Thoracic aorta (tissue), 2 donors: ENCODE results near the gene CRISPLD2. TPM values are rescaled to one million over a fixed set of nuclear protein-coding genes. Genes with fewer than 3 reads are reported as not detected.

ENCODE experiments used
- ATAC-seq: fragments of 150-250 bp; one replicate; pipeline ENCODE4 v1.8.0; 2017; ENCODE audit warnings: low read depth; ENCODE audit not compliant: insufficient number of reproducible peaks, low FRiP score
- DNase-seq: peaks from one replicate; pipeline ENCODE4 v3.0.0-alpha.2; 2020; ENCODE audit warnings: low spot score
- H3K27ac ChIP-seq, 2 donors: fragments of 200-600 bp; sonication (generic); 1 replicate in 1 of 2; 2 replicates in 1 of 2; pipeline ENCODE4 v1.5.1; 2016; ENCODE audit warnings: mild to moderate bottlenecking in 2 of 2, moderate library complexity in 2 of 2
- H3K27me3 ChIP-seq: fragments of 200-600 bp; sonication (generic); replicated peaks from 2 replicates; pipeline ENCODE4 v1.6.0; 2016; ENCODE audit warnings: mild to moderate bottlenecking; ENCODE audit not compliant: insufficient read depth
- H3K36me3 ChIP-seq: fragments of 200-600 bp; sonication (generic); one replicate; pipeline ENCODE4 v1.5.1; 2016
- H3K4me1 ChIP-seq, 2 donors: fragments of 200-600 bp; sonication (generic); 1 replicate in 1 of 2; 2 replicates in 1 of 2; pipeline versions ENCODE4 v1.5.1 to v1.6.0; 2016; ENCODE audit warnings: low read depth in 2 of 2, mild to moderate bottlenecking in 1 of 2; ENCODE audit not compliant: control insufficient read depth in 1 of 2
- H3K4me3 ChIP-seq: fragments of 200-600 bp; sonication (generic); 2 replicates; pipeline ENCODE4 v1.5.1; 2016; ENCODE audit warnings: mild to moderate bottlenecking
- H3K9me3 ChIP-seq: fragments of 200-600 bp; sonication (generic); 2 replicates; pipeline ENCODE4 v1.5.1; 2016
- total RNA-seq, 2 donors: library from RNA; depleted of rRNA; stranded (reverse); fragments of >200 nt; gene quantifications; one replicate each; pipeline versions ENCODE4 v1.1.0 to v1.2.3, GENCODE V29; 2016
- TF ChIP-seq, protein P1 (sequence below): fragments of 200-600 bp; sonication (generic); IDR thresholded peaks from one replicate; pipeline ENCODE4 v1.5.1; 2019; ENCODE audit warnings: antibody characterized with exemption

Gene CRISPLD2
- total RNA-seq, 2 donors from 2014 or later: 116 to 390 TPM

DNA sequence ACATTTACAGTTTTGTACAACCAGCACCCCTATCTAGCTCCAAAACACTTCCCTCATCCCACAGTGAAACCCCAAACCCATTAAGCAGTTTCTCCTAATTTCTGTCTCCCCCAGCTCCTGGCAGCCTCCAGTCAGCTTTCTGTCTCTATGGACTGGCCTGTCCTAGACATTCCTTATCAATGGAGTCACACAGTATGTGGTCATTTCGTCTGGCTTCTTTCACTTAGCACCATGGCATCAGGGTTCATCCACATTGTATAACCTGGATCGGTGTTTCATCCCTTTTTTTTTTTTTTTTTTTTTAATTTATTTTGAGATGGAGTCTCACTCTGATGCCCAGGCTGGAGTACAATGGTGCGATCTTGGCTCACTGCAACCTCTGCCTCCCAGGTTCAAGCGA, 123.0 kb downstream of the CRISPLD2 start:
- TF ChIP-seq, protein P1, sequence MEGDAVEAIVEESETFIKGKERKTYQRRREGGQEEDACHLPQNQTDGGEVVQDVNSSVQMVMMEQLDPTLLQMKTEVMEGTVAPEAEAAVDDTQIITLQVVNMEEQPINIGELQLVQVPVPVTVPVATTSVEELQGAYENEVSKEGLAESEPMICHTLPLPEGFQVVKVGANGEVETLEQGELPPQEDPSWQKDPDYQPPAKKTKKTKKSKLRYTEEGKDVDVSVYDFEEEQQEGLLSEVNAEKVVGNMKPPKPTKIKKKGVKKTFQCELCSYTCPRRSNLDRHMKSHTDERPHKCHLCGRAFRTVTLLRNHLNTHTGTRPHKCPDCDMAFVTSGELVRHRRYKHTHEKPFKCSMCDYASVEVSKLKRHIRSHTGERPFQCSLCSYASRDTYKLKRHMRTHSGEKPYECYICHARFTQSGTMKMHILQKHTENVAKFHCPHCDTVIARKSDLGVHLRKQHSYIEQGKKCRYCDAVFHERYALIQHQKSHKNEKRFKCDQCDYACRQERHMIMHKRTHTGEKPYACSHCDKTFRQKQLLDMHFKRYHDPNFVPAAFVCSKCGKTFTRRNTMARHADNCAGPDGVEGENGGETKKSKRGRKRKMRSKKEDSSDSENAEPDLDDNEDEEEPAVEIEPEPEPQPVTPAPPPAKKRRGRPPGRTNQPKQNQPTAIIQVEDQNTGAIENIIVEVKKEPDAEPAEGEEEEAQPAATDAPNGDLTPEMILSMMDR: no peak
- H3K9me3 ChIP-seq: no peaks in the 10 kb centered on the region
- H3K4me3 ChIP-seq: no peak overlapping the region
- no peaks in the 10 kb centered on the region for H3K27me3 ChIP-seq
- H3K36me3 ChIP-seq: no peaks in the 10 kb centered on the region
- DNase-seq: no peak
- H3K4me1 ChIP-seq: no peaks in the 10 kb centered on the region
- H3K27ac ChIP-seq: no peak overlapping the region
- no peak for ATAC-seq

- TF ChIP-seq, protein P1: no peak
- no peak for ATAC-seq
- no peaks in the 10 kb centered on the region for H3K36me3 ChIP-seq
These were observed 123.8 kb downstream of the CRISPLD2 start for GRCh38 chr16:84943620-84944019.

GRCh38 chr16:84947022-84947421, 127.2 kb downstream of the CRISPLD2 start:
- H3K27me3 ChIP-seq: no peaks in the 10 kb centered on the region
- TF ChIP-seq, protein P1: no peak
- H3K4me3 ChIP-seq: no peak overlapping the region
- no peak for ATAC-seq
- no peak overlapping the region for H3K27ac ChIP-seq
- H3K36me3 ChIP-seq: no peaks in the 10 kb centered on the region
- no peaks in the 10 kb centered on the region for H3K9me3 ChIP-seq
- DNase-seq: no peak
- H3K4me1 ChIP-seq: no peaks in the 10 kb centered on the region

More at GRCh38 chr16:84943620-84944019, 123.8 kb downstream of the CRISPLD2 start:
- DNase-seq: no peak
- Histone ChIP-seq H3K4me1 (no peaks in the 10 kb centered on the region), H3K4me3 (no peak overlapping the region), H3K27ac (no peak overlapping the region), H3K9me3 (no peaks in the 10 kb centered on the region), H3K27me3 (no peaks in the 10 kb centered on the region)

- DNase-seq (no peak), ATAC-seq (no peak)
- no peak overlapping the region for H3K4me3 ChIP-seq
- no peaks in the 10 kb centered on the region for H3K27me3 ChIP-seq
- H3K27ac ChIP-seq: no peak overlapping the region
- TF ChIP-seq, protein P1: no peak
- no peaks in the 10 kb centered on the region for H3K9me3 ChIP-seq
- no peaks in the 10 kb centered on the region for H3K36me3 ChIP-seq
- peaks cover 0 to 11% of the 10 kb centered on the region in 2 donors for H3K4me1 ChIP-seq
These were observed 128.4 kb downstream of the CRISPLD2 start for GRCh38 chr16:84947996-84948850.

DNA sequence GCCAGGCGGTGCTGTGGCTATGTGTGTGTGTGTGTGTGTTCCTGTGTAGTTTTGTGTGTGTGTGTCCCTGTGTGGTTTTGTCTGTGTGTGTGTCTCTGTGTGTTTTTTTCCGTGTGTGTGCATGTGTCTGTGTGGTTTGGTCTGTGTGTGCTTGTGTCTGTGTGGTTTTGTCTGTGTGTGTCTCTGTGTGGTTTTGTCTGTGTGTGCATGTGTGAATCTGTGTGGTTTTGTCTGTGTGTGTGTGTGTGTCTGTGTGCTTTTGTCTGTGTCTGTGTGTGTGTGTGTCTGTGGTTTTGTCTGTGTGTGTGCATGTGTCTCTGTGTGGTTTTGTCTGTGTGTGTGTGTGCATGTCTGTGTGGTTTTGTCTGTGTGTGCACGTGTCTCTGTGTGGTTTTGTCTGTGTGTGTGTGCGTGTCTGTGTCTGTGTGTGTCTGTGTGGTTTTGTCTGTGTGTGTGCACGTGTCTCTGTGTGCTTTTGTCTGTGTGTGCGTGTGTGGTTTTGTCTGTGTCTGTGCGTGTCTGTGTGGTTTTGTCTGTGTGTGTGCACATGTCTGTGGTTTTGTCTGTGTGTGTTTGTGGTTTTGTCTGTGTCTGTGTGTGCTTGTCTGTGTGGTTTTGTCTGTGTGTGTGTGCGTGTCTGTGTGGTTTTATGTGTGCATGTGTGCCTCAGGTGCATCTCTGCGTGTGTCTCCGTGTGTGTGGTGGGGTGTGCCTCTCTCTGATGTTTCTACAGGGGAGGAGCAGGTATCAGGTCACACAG, 129.2 kb downstream of the CRISPLD2 start:
- no peaks in the 10 kb centered on the region for H3K36me3 ChIP-seq
- no peak overlapping the region for H3K4me3 ChIP-seq
- no peak for ATAC-seq
- no peaks in the 10 kb centered on the region for H3K9me3 ChIP-seq
- TF ChIP-seq, protein P1: no peak
- no peaks in the 10 kb centered on the region for H3K27me3 ChIP-seq
- peaks cover 0 to 14% of the 10 kb centered on the region in 2 donors for H3K4me1 ChIP-seq
- no peak overlapping the region for H3K27ac ChIP-seq
- DNase-seq: no peak
